ENCODE data around the gene HS3ST3A1. TPM values are rescaled to one million over a fixed set of nuclear protein-coding genes. Genes with fewer than 3 reads are reported as not detected.

HS3ST3A1 gene
- total RNA-seq, 1 experiment from 2014 or later, result not detected

GRCh38 chr17:13546851-13547250 lies 54.9 kb downstream of the HS3ST3A1 start (continued):
- TF ChIP-seq ELF1 (IDR thresholded peaks at IDR 0.05; ENCODE audit: borderline replicate concordance, low read depth) (no peak), REST (IDR thresholded peaks at IDR 0.05; ENCODE audit: low read depth) (no peak), EGR1 (IDR thresholded peaks at IDR 0.05; ENCODE audit: low read depth) (no peak), ZNF274 (IDR thresholded peaks at IDR 0.05; ENCODE audit: low read depth, low read length) (no peak), EZH2phosphoT487 (IDR thresholded peaks at IDR 0.05; ENCODE audit: borderline replicate concordance) (no peak), YY1 (IDR thresholded peaks at IDR 0.05; ENCODE audit: extremely low read depth, insufficient replicate concordance, low read depth, low read length) (no peak), POLR2A (IDR thresholded peaks at IDR 0.05; ENCODE audit: borderline replicate concordance, extremely low read depth, insufficient read depth, insufficient read length) (no peak)

- Histone ChIP-seq H4K20me1 (ENCODE audit: insufficient read depth) (no peaks in the 10 kb centered on the region), H3K4me1 (ENCODE audit: control insufficient read depth in 1 of 2, insufficient read depth in 2 of 2, low read length in 2 of 2) (peaks cover 18 to 26% of the 10 kb centered on the region in 2 experiments), H2AFZ (ENCODE audit: low read depth, low read length, poor library complexity, severe bottlenecking) (no peak overlapping the region), H3K9me2 (ENCODE audit: insufficient read depth) (no peaks in the 10 kb centered on the region), H3K36me3 (ENCODE audit: control insufficient read depth in 1 of 2, insufficient read depth in 2 of 2, low read length in 2 of 2) (no peaks in the 10 kb centered on the region), H3K9me3 (ENCODE audit: control insufficient read depth in 1 of 2, insufficient read depth in 1 of 2, low read depth in 1 of 2, low read length in 2 of 2) (no peaks in the 10 kb centered on the region), H3K9ac (ENCODE audit: low read length) (no peak overlapping the region), H3K4me2 (ENCODE audit: low read length) (no peak overlapping the region), H3K79me2 (ENCODE audit: insufficient read depth, low read length) (no peaks in the 10 kb centered on the region), H3K4me3 (replicated peaks in 1 of 2; ENCODE audit: low read depth in 1 of 2, low read length in 2 of 2) (no peak overlapping the region), H3K27me3 (ENCODE audit: insufficient read depth, low read length) (no peaks in the 10 kb centered on the region), H3K27ac (ENCODE audit: low read depth, low read length) (no peak overlapping the region)
- no peak for ATAC-seq
- RAD21 ChIA-PET (ENCODE audit: low non-redundant PET in 1 of 2, low total read pairs in 2 of 2, uncharacterized antibody in 2 of 2, unreplicated experiment in 2 of 2), result no interaction called here
- CTCF ChIA-PET, result no interaction called here
- no TSS peak for BruUV-seq (replicated peaks)
- TF ChIP-seq CTCF (IDR thresholded peaks at IDR 0.05 in 2 of 3, conservative IDR thresholded peaks at IDR 0.05 in 1 of 3; ENCODE audit: borderline replicate concordance in 1 of 3, insufficient read depth in 1 of 3, low read depth in 2 of 3, low read length in 2 of 3), result no peak
- TF ChIP-seq MAX (IDR thresholded peaks at IDR 0.05), result no peak
- TF ChIP-seq EZH2phosphoT487 (IDR thresholded peaks at IDR 0.05; ENCODE audit: borderline replicate concordance), result no peak
- no peak for TF ChIP-seq ZNF274 (IDR thresholded peaks at IDR 0.05; ENCODE audit: low read depth, low read length)
- TF ChIP-seq ZFX (IDR thresholded peaks at IDR 0.05), result no peak
- no peak for TF ChIP-seq EGR1 (IDR thresholded peaks at IDR 0.05; ENCODE audit: low read depth)
- TF ChIP-seq EZH2 (IDR thresholded peaks at IDR 0.05), result no peak
- TF ChIP-seq POLR2A (IDR thresholded peaks at IDR 0.05; ENCODE audit: borderline replicate concordance, extremely low read depth, insufficient read depth, insufficient read length), result no peak
- TF ChIP-seq ATF3 (IDR thresholded peaks at IDR 0.05), result no peak
- POLR2A ChIA-PET, result no interaction called here
- DNase-seq (ENCODE audit: low read depth, low spot score), result no peak
- intact Hi-C loops (cut with micrococcal nuclease), result no loop called here
Measured at GRCh38 chr17:13545941-13546340, 55.8 kb downstream of the HS3ST3A1 start.
